Kidney epithelial cell (primary cell): ENCODE data around the gene DDX49. TPM values are rescaled to one million over a fixed set of nuclear protein-coding genes. Genes with fewer than 3 reads are reported as not detected.
"Not testable (repeated sequence)": the region's sequence is repeated elsewhere in the genome, so short reads cannot be mapped to it uniquely, and the experiment has no call there.

Experiments
- DNase-seq: peaks from one replicate; pipeline ENCODE4 v3.0.0-alpha.2; 2010; ENCODE audit warnings: low read depth
- H3K27me3 ChIP-seq: 2 replicates; pipeline ENCODE4 v1.6.0; 2011; ENCODE audit warnings: low read length; ENCODE audit not compliant: control insufficient read depth, insufficient read depth
- H3K36me3 ChIP-seq: 2 replicates; pipeline ENCODE4 v1.5.1; 2011; ENCODE audit warnings: low read length; ENCODE audit not compliant: control insufficient read depth, insufficient read depth
- H3K4me3 ChIP-seq: 2 replicates; pipeline ENCODE4 v1.5.1; 2011; ENCODE audit warnings: low read depth, mild to moderate bottlenecking, control low read depth, low read length
- CTCF ChIP-seq: IDR thresholded peaks from 2 replicates; pipeline ENCODE4 v1.5.1; 2011; ENCODE audit warnings: mild to moderate bottlenecking, moderate library complexity, low read length, control low read depth, inconsistent platforms; ENCODE audit not compliant: insufficient read depth, poor library complexity, severe bottlenecking
- total RNA-seq: library from RNA; depleted of rRNA; stranded (reverse); fragments of >200 nt; gene quantifications from 2 replicates; pipeline ENCODE4 v1.2.3, GENCODE V29; 2015

Gene DDX49
- total RNA-seq, 1 donor from 2014 or later: 85.0 TPM

GRCh38 chr19:18898607-18899408, 20.7 kb upstream of the DDX49 start:
- H3K36me3 ChIP-seq: no peaks in the 10 kb centered on the region

GRCh38 chr19:18899624-18900560, 19.6 kb upstream of the DDX49 start:
- no peak for DNase-seq
- no peak for TF ChIP-seq CTCF
- no peak overlapping the region for H3K4me3 ChIP-seq
- H3K36me3 ChIP-seq: no peaks in the 10 kb centered on the region
- H3K27me3 ChIP-seq: peaks cover 14% of the 10 kb centered on the region

More at GRCh38 chr19:18898607-18899408, 20.7 kb upstream of the DDX49 start:
- no peak for TF ChIP-seq CTCF
- H3K4me3 ChIP-seq: no peak overlapping the region
- H3K27me3 ChIP-seq: peaks cover 24% of the 10 kb centered on the region
- no peak for DNase-seq

GRCh38 chr19:18900700-18901481, 18.6 kb upstream of the DDX49 start:
- TF ChIP-seq CTCF: no peak
- peaks cover 7% of the 10 kb centered on the region for H3K27me3 ChIP-seq
- no peak for DNase-seq
- H3K4me3 ChIP-seq: no peak overlapping the region
- peaks cover 2% of the 10 kb centered on the region for H3K36me3 ChIP-seq

- Histone ChIP-seq H3K27me3 (peaks cover 5% of the 10 kb centered on the region), H3K4me3 (no peak overlapping the region), H3K36me3 (peaks cover 2% of the 10 kb centered on the region)
- TF ChIP-seq CTCF: no peak
- DNase-seq: no peak
Measured at GRCh38 chr19:18901491-18901890, 18.0 kb upstream of the DDX49 start.

- H3K4me3 ChIP-seq, DNase-seq, H3K27me3 ChIP-seq, H3K36me3 ChIP-seq: not testable (repeated sequence)
Measured at GRCh38 chr19:18902519-18902918, 17.0 kb upstream of the DDX49 start.
